Measurements from ENCODE around the gene ZNF500. TPM values are rescaled to one million over a fixed set of nuclear protein-coding genes. Genes with fewer than 3 reads are reported as not detected.

Gene ZNF500
- total and polyA plus RNA-seq, 2 donors (not counting 3 experiments of a cell fraction or from before 2014, with no cell fraction given) = 8.6 to 13.5 TPM

DNA sequence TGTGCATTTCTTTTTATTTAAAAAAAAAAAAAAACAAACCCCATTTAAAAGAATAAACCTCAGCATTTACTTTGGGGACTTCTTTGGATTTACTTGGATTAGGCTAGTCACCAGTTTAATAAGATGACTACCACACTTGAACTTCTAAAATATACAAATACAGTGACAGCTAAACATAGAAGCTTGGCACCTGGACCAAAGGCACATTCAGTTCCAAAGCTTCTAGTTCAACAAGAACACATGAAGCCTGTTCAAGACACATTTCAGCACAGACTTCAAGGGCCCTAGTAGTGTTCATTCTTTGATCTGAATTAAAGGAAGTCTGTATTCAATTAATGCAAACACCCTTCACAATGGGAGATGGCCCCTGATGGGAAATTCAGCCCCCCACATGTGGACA lies 47.1 kb upstream of the ZNF500 start:
- TF ChIP-seq MYC (IDR thresholded peaks at IDR 0.05; ENCODE audit: low read depth, low read length) = no peak
- TF ChIP-seq POLR2AphosphoS5 (IDR thresholded peaks at IDR 0.05; ENCODE audit: insufficient read depth, low read depth, low read length) = no peak
- TF ChIP-seq POLR2A (IDR thresholded peaks at IDR 0.05; ENCODE audit: low read depth, low read length) = no peak
- no peak for TF ChIP-seq EZH2 (IDR thresholded peaks at IDR 0.05; ENCODE audit: borderline replicate concordance, low read depth, low read length, severe bottlenecking)
- TF ChIP-seq, protein P1, sequence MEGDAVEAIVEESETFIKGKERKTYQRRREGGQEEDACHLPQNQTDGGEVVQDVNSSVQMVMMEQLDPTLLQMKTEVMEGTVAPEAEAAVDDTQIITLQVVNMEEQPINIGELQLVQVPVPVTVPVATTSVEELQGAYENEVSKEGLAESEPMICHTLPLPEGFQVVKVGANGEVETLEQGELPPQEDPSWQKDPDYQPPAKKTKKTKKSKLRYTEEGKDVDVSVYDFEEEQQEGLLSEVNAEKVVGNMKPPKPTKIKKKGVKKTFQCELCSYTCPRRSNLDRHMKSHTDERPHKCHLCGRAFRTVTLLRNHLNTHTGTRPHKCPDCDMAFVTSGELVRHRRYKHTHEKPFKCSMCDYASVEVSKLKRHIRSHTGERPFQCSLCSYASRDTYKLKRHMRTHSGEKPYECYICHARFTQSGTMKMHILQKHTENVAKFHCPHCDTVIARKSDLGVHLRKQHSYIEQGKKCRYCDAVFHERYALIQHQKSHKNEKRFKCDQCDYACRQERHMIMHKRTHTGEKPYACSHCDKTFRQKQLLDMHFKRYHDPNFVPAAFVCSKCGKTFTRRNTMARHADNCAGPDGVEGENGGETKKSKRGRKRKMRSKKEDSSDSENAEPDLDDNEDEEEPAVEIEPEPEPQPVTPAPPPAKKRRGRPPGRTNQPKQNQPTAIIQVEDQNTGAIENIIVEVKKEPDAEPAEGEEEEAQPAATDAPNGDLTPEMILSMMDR (IDR thresholded peaks at IDR 0.05; ENCODE audit: extremely low read depth in 1 of 2, insufficient read depth in 1 of 2, low read depth in 1 of 2, low read length in 2 of 2) = no peak
- TF ChIP-seq GATA2 (IDR thresholded peaks at IDR 0.05; ENCODE audit: insufficient read depth, insufficient read length, low read depth, low read length) = no peak
- TF ChIP-seq JUN (IDR thresholded peaks at IDR 0.05; ENCODE audit: borderline replicate concordance, insufficient read depth, insufficient read length, low read depth) = no peak
- TF ChIP-seq, protein P2, sequence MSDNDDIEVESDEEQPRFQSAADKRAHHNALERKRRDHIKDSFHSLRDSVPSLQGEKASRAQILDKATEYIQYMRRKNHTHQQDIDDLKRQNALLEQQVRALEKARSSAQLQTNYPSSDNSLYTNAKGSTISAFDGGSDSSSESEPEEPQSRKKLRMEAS (IDR thresholded peaks at IDR 0.05; ENCODE audit: insufficient read depth, insufficient read length) = no peak
- no peak for TF ChIP-seq FOS (IDR thresholded peaks at IDR 0.05; ENCODE audit: borderline replicate concordance, insufficient read depth, low read length)
- ChIA-PET POLR2A (no interaction called here), CTCF (interaction anchor here (1.0 kb wide), 1 partner anchor 10 kb away, joined by 5 read pairs; no protein-coding TSS in a partner anchor)
- no peak overlapping the region for H2AFZ ChIP-seq (ENCODE audit: low read depth, low read length)
- no peak for FAIRE-seq
- H3K4me1 ChIP-seq (ENCODE audit: control insufficient read depth, extremely low read depth, insufficient read depth, low read length) = no peaks in the 10 kb centered on the region
- no peaks in the 10 kb centered on the region for H3K79me2 ChIP-seq (ENCODE audit: control insufficient read depth, insufficient read depth, low read length)
- no peaks in the 10 kb centered on the region for H3K9me3 ChIP-seq (replicated peaks; ENCODE audit: control insufficient read depth, insufficient read depth, low read length)
- no peak overlapping the region for H3K9ac ChIP-seq (replicated peaks; ENCODE audit: extremely low read depth, insufficient read depth, low read length)
- no peaks in the 10 kb centered on the region for H3K27me3 ChIP-seq (ENCODE audit: control insufficient read depth in 2 of 2, insufficient read depth in 2 of 2, low read length in 2 of 2)
- BruUV-seq (replicated peaks) = no TSS peak
- no peak overlapping the region for H3K4me2 ChIP-seq (ENCODE audit: insufficient read depth, low read length)
- dilution Hi-C loops (cut with MboI; ENCODE audit: extremely low pct_ligation_motif_present, low sequenced_read_pairs) = no loop called here
- intact Hi-C loops (cut with micrococcal nuclease) = no loop called here
- no peak overlapping the region for H3K27ac ChIP-seq (ENCODE audit: insufficient read depth, low read depth, low read length)
- no peaks in the 10 kb centered on the region for H3K9me1 ChIP-seq (replicated peaks; ENCODE audit: control insufficient read depth, extremely low read depth, insufficient read depth, low read length)
- H3K36me3 ChIP-seq (ENCODE audit: control insufficient read depth in 2 of 2, extremely low read depth in 1 of 2, insufficient read depth in 2 of 2, low read length in 2 of 2) = peaks cover 11 to 41% of the 10 kb centered on the region in 2 experiments
- H3K4me3 ChIP-seq (replicated peaks in 1 of 3; ENCODE audit: insufficient read depth in 1 of 3, low read depth in 1 of 3, low read length in 3 of 3) = no peak overlapping the region
- H4K20me1 ChIP-seq (replicated peaks; ENCODE audit: control insufficient read depth, extremely low read depth, insufficient read depth, low read length) = no peaks in the 10 kb centered on the region
- DNase-seq (ENCODE audit: low read depth, low spot score) = no peak
